Prostate gland (tissue), 2 donors: ENCODE measurements around the gene LY6G6C.
A peak's percentile ranks its signal among the peaks of the same experiment; 100 is the strongest.

ENCODE experiments used
- CTCF ChIP-seq, 4 experiments: fragments of 200-600 bp in 2 of 4; fragments of 450-650 bp in 2 of 4; sonication (generic) in 2 of 4; IDR thresholded peaks; 1 replicate in 3 of 4; 2 replicates in 1 of 4; pipeline ENCODE4 v1.5.1; 2016 to 2019; ENCODE audit warnings: antibody characterized with exemption in 4 of 4, mild to moderate bottlenecking in 2 of 4, moderate library complexity in 2 of 4
- POLR2A ChIP-seq: fragments of 450-650 bp; IDR thresholded peaks from one replicate; pipeline ENCODE4 v1.6.1; 2016; ENCODE audit warnings: antibody characterized with exemption, mild to moderate bottlenecking

- TF ChIP-seq CTCF (IDR thresholded peaks at IDR 0.05) (peak; percentile 55 to 82 (median 75)), POLR2A (no peak)
Measured at GRCh38 chr6:31769684-31770371, 48.3 kb upstream of the LY6G6C start.
